ENCODE results near the gene NIM1K. TPM values are rescaled to one million over a fixed set of nuclear protein-coding genes. Genes with fewer than 3 reads are reported as not detected.

Gene NIM1K
- total and polyA plus RNA-seq, 2 donors (not counting 3 experiments of a cell fraction or from before 2014, with no cell fraction given): 0.04 to 0.49 TPM

- intact Hi-C loops (cut with micrococcal nuclease): no loop called here
- Histone ChIP-seq H3K9me1 (replicated peaks; ENCODE audit: control insufficient read depth, extremely low read depth, insufficient read depth, low read length) (no peaks in the 10 kb centered on the region), H3K4me1 (ENCODE audit: control insufficient read depth, extremely low read depth, insufficient read depth, low read length) (peaks cover 4% of the 10 kb centered on the region), H3K9me3 (replicated peaks; ENCODE audit: control insufficient read depth, insufficient read depth, low read length) (no peaks in the 10 kb centered on the region), H3K4me2 (ENCODE audit: insufficient read depth, low read length) (no peak overlapping the region), H3K9ac (replicated peaks; ENCODE audit: extremely low read depth, insufficient read depth, low read length) (no peak overlapping the region), H3K79me2 (ENCODE audit: control insufficient read depth, insufficient read depth, low read length) (no peaks in the 10 kb centered on the region), H3K27me3 (ENCODE audit: control insufficient read depth in 2 of 2, insufficient read depth in 2 of 2, low read length in 2 of 2) (peaks cover 11 to 35% of the 10 kb centered on the region in 2 experiments), H3K36me3 (ENCODE audit: control insufficient read depth in 2 of 2, extremely low read depth in 1 of 2, insufficient read depth in 2 of 2, low read length in 2 of 2) (no peaks in the 10 kb centered on the region), H4K20me1 (replicated peaks; ENCODE audit: control insufficient read depth, extremely low read depth, insufficient read depth, low read length) (no peaks in the 10 kb centered on the region), H2AFZ (ENCODE audit: low read depth, low read length) (no peak overlapping the region), H3K4me3 (replicated peaks in 1 of 3; ENCODE audit: insufficient read depth in 1 of 3, low read depth in 1 of 3, low read length in 3 of 3) (no peak overlapping the region), H3K27ac (ENCODE audit: insufficient read depth, low read depth, low read length) (no peak overlapping the region)
- dilution Hi-C loops (cut with MboI; ENCODE audit: extremely low pct_ligation_motif_present, low sequenced_read_pairs): no loop called here
- ChIA-PET CTCF (interaction anchor here (0.7 to 2.0 kb wide), 4 partner anchors 8 to 290 kb away, joined by 3 to 7 read pairs (median 4); partner anchors contain the start of gene TMEM267), POLR2A (interaction anchor here (0.7 kb wide), 1 partner anchor 24 kb away, joined by 7 read pairs; no protein-coding TSS in a partner anchor)
- BruUV-seq (replicated peaks): no TSS peak
- TF ChIP-seq FOS (IDR thresholded peaks at IDR 0.05; ENCODE audit: borderline replicate concordance, insufficient read depth, low read length): no peak
- no peak for TF ChIP-seq GATA2 (IDR thresholded peaks at IDR 0.05; ENCODE audit: insufficient read depth, insufficient read length, low read depth, low read length)
- TF ChIP-seq JUN (IDR thresholded peaks at IDR 0.05; ENCODE audit: borderline replicate concordance, insufficient read depth, insufficient read length, low read depth): no peak
- TF ChIP-seq MAX (IDR thresholded peaks at IDR 0.05; ENCODE audit: insufficient read depth, insufficient read length): no peak
- TF ChIP-seq POLR2AphosphoS5 (IDR thresholded peaks at IDR 0.05; ENCODE audit: insufficient read depth, low read depth, low read length): no peak
- no peak for DNase-seq (ENCODE audit: low read depth, low spot score)
- FAIRE-seq: no peak
Measured at GRCh38 chr5:43193894-43194265, 1.9 kb downstream of the NIM1K start.

- H4K20me1 ChIP-seq (replicated peaks; ENCODE audit: control insufficient read depth, extremely low read depth, insufficient read depth, low read length): no peaks in the 10 kb centered on the region
- intact Hi-C loops (cut with micrococcal nuclease): no loop called here
- no peaks in the 10 kb centered on the region for H3K36me3 ChIP-seq (ENCODE audit: control insufficient read depth in 2 of 2, extremely low read depth in 1 of 2, insufficient read depth in 2 of 2, low read length in 2 of 2)
- no peaks in the 10 kb centered on the region for H3K79me2 ChIP-seq (ENCODE audit: control insufficient read depth, insufficient read depth, low read length)
- H3K9me3 ChIP-seq (replicated peaks; ENCODE audit: control insufficient read depth, insufficient read depth, low read length): no peaks in the 10 kb centered on the region
- peaks cover 11 to 35% of the 10 kb centered on the region in 2 experiments for H3K27me3 ChIP-seq (ENCODE audit: control insufficient read depth in 2 of 2, insufficient read depth in 2 of 2, low read length in 2 of 2)
- DNase-seq (ENCODE audit: low read depth, low spot score) (no peak), FAIRE-seq (no peak)
- POLR2A ChIA-PET: no interaction called here
- dilution Hi-C loops (cut with MboI; ENCODE audit: extremely low pct_ligation_motif_present, low sequenced_read_pairs): no loop called here
- no TSS peak for BruUV-seq (replicated peaks)
- H3K4me1 ChIP-seq (ENCODE audit: control insufficient read depth, extremely low read depth, insufficient read depth, low read length): peaks cover 4% of the 10 kb centered on the region
- TF ChIP-seq MYC (IDR thresholded peaks at IDR 0.05; ENCODE audit: low read depth, low read length) (no peak), FOS (IDR thresholded peaks at IDR 0.05; ENCODE audit: borderline replicate concordance, insufficient read depth, low read length) (no peak), JUN (IDR thresholded peaks at IDR 0.05; ENCODE audit: borderline replicate concordance, insufficient read depth, insufficient read length, low read depth) (no peak)
- CTCF ChIA-PET: no interaction called here
- no peak overlapping the region for H3K4me3 ChIP-seq (replicated peaks in 1 of 3; ENCODE audit: insufficient read depth in 1 of 3, low read depth in 1 of 3, low read length in 3 of 3)
- no peak overlapping the region for H3K4me2 ChIP-seq (ENCODE audit: insufficient read depth, low read length)
- H3K9me1 ChIP-seq (replicated peaks; ENCODE audit: control insufficient read depth, extremely low read depth, insufficient read depth, low read length): no peaks in the 10 kb centered on the region
- no peak overlapping the region for H3K27ac ChIP-seq (ENCODE audit: insufficient read depth, low read depth, low read length)
- no peak overlapping the region for H3K9ac ChIP-seq (replicated peaks; ENCODE audit: extremely low read depth, insufficient read depth, low read length)
- H2AFZ ChIP-seq (ENCODE audit: low read depth, low read length): no peak overlapping the region
Measured at GRCh38 chr5:43195670-43196265, 3.7 kb downstream of the NIM1K start.
